HUES48 (cell line): ENCODE measurements around the gene OR10H1.
"Not testable (repeated sequence)": the region's sequence is repeated elsewhere in the genome, so short reads cannot be mapped to it uniquely, and the experiment has no call there.

Experiments used
- H3K27ac ChIP-seq: one replicate; pipeline ENCODE4 v1.7.0; 2013; ENCODE audit warnings: low read depth, low read length, inconsistent platforms
- H3K27me3 ChIP-seq: 2 replicates; pipeline ENCODE4 v1.6.1; 2013; ENCODE audit warnings: mild to moderate bottlenecking, low read length; ENCODE audit not compliant: control insufficient read depth, insufficient read depth
- H3K36me3 ChIP-seq: 2 replicates; pipeline ENCODE4 v1.6.1; 2013; ENCODE audit warnings: low read length; ENCODE audit not compliant: control insufficient read depth, insufficient read depth
- H3K4me1 ChIP-seq: 2 replicates; pipeline ENCODE4 v1.6.1; 2013; ENCODE audit warnings: mild to moderate bottlenecking, low read length; ENCODE audit not compliant: control insufficient read depth, insufficient read depth
- H3K4me3 ChIP-seq: 2 replicates; pipeline ENCODE4 v1.5.1; 2013; ENCODE audit warnings: mild to moderate bottlenecking, low read depth, low read length
- H3K9ac ChIP-seq: 2 replicates; pipeline ENCODE4 v1.6.1; 2013; ENCODE audit warnings: mild to moderate bottlenecking, low read depth, low read length, moderate library complexity
- H3K9me3 ChIP-seq: 2 replicates; pipeline ENCODE4 v1.6.1; 2013; ENCODE audit warnings: low read length; ENCODE audit not compliant: control insufficient read depth, insufficient read depth

OR10H1 gene

DNA sequence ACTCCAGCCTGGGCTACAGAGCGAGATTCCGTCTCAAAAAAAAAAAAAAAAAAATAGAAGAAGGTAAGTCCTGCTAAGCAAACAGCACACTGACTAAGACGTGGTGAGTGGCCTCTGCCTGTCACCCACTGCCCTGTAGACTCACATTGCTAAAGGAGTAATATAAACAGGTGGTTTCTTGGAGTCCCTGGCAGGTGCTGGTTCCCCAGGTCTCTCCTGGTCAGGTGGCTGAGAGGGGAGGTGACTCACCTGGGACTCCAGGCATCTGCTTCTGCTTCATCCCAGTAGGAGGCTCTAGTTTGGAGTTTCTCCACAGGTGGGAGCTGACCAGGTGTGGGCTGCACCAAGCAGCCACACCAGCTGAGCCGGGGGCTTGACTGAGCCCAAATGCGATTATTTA is at the start of gene OR10H1:
Gene OR10H1 (minus strand): TSS at position 359 of the 400 bp plus-strand sequence. CDS start 7,627 bp downstream, outside the sequence.
- no peak within 1 kb of the TSS for H3K27ac ChIP-seq
- H3K27me3 ChIP-seq, result no peaks in the 10 kb centered on the region
- no peaks in the 10 kb centered on the region for H3K36me3 ChIP-seq
- no peak within 1 kb of the TSS for H3K4me3 ChIP-seq
- H3K9ac ChIP-seq, result no peak within 1 kb of the TSS
- H3K4me1 ChIP-seq, result no peaks in the 10 kb centered on the region
- H3K9me3 ChIP-seq, result peaks cover 85% of the 10 kb centered on the region

DNA sequence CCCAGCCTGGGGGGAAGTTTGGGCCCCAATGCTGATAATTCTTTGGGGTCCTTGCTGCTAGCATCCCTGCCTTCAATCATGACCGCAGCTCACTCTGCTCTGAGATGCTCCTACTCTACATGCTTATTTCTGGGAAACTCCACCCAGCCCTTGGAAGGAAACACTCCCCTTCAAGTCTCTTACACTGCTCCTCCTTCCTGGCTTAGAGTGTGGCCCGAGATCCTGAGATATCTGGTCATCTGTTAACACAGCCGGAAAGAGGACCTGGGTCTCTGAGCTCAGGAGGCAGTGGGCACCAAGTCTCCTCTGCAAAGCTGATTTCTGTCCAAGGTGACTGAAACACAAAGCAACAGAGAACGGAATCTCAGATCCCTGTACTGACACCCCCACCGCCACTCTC is 49.4 kb upstream of the OR10H1 start:
- no peaks in the 10 kb centered on the region for H3K36me3 ChIP-seq
- H3K9ac ChIP-seq, result no peak overlapping the region
- peaks cover 67% of the 10 kb centered on the region for H3K9me3 ChIP-seq
- no peak overlapping the region for H3K4me3 ChIP-seq
- no peak overlapping the region for H3K27ac ChIP-seq
- H3K27me3 ChIP-seq, result no peaks in the 10 kb centered on the region
- H3K4me1 ChIP-seq, result no peaks in the 10 kb centered on the region

DNA sequence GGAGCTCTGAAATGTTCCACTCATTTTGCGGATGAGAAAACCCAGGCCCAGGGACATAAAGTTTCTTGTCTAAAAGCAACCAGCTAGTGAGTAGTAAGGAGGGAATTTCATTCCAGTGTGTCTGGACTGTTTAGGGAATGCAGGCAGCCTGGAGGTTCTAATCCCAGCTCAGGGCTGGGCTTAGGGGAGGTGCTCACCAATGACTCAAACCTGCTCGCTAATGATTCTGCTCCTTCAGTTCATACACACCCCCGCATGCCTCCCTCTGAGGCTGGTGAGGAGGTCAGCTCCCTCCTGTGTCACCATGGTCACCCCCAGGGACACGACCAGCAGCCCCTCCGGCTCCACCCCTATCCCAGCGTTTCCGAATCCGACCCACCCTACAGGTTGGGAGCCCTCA is 47.8 kb upstream of the OR10H1 start:
- no peaks in the 10 kb centered on the region for H3K4me1 ChIP-seq
- no peak overlapping the region for H3K9ac ChIP-seq
- H3K27ac ChIP-seq, result no peak overlapping the region
- no peaks in the 10 kb centered on the region for H3K36me3 ChIP-seq
- no peaks in the 10 kb centered on the region for H3K27me3 ChIP-seq
- H3K4me3 ChIP-seq, result no peak overlapping the region
- peaks cover 67% of the 10 kb centered on the region for H3K9me3 ChIP-seq

- no peaks in the 10 kb centered on the region for H3K4me1 ChIP-seq
- H3K36me3 ChIP-seq, result no peaks in the 10 kb centered on the region
- no peaks in the 10 kb centered on the region for H3K27me3 ChIP-seq
- peaks cover 70% of the 10 kb centered on the region for H3K9me3 ChIP-seq
- H3K4me3 ChIP-seq, result no peak overlapping the region
- H3K9ac ChIP-seq, result no peak overlapping the region
- no peak overlapping the region for H3K27ac ChIP-seq
Measured at GRCh38 chr19:15862444-15862843, 47.0 kb upstream of the OR10H1 start.

GRCh38 chr19:15860522-15860921 is 45.1 kb upstream of the OR10H1 start:
- no peaks in the 10 kb centered on the region for H3K4me1 ChIP-seq
- H3K27me3 ChIP-seq, result no peaks in the 10 kb centered on the region
- H3K36me3 ChIP-seq, result no peaks in the 10 kb centered on the region
- no peak overlapping the region for H3K9ac ChIP-seq
- H3K9me3 ChIP-seq, result peaks cover 72% of the 10 kb centered on the region
- H3K4me3 ChIP-seq, result no peak overlapping the region
- no peak overlapping the region for H3K27ac ChIP-seq

GRCh38 chr19:15859187-15859586 is 43.7 kb upstream of the OR10H1 start:
- Histone ChIP-seq H3K36me3 (no peaks in the 10 kb centered on the region), H3K4me1 (no peaks in the 10 kb centered on the region), H3K9ac (no peak overlapping the region), H3K27ac (no peak overlapping the region), H3K4me3 (no peak overlapping the region), H3K27me3 (no peaks in the 10 kb centered on the region), H3K9me3 (peaks cover 67% of the 10 kb centered on the region)

- Histone ChIP-seq H3K27me3 (no peaks in the 10 kb centered on the region), H3K9me3 (peaks cover 73% of the 10 kb centered on the region), H3K27ac (no peak overlapping the region), H3K4me1 (no peaks in the 10 kb centered on the region), H3K9ac (no peak overlapping the region), H3K36me3 (no peaks in the 10 kb centered on the region), H3K4me3 (no peak overlapping the region)
Measured at GRCh38 chr19:15850385-15850784, 34.9 kb upstream of the OR10H1 start.

DNA sequence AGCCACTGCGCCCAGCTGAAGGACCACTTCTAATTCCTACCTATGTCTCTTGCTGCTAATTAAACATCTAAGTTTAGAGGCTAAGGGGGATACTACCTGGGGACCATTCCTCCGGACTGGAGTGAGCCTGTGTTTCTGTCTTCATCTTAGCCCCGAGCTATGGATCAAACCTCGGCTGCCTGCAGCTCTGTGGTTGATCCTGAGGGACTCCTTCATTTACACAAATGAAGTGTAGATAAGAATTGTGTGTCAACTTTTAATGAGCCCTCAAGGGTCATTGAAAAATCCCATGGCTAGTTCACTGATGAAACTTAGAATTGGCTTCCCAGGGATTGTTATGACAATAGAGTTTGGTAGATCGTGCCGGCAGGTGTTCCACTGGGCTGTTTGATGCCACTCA is 31.5 kb upstream of the OR10H1 start:
- H3K36me3 ChIP-seq, result no peaks in the 10 kb centered on the region
- no peaks in the 10 kb centered on the region for H3K4me1 ChIP-seq
- H3K27ac ChIP-seq, result no peak overlapping the region
- H3K9me3 ChIP-seq, result peaks cover 74% of the 10 kb centered on the region
- H3K4me3 ChIP-seq, result no peak overlapping the region
- H3K9ac ChIP-seq, result no peak overlapping the region
- no peaks in the 10 kb centered on the region for H3K27me3 ChIP-seq

- peaks cover 61% of the 10 kb centered on the region for H3K9me3 ChIP-seq
- not testable (repeated sequence) for H3K27ac ChIP-seq, H3K9ac ChIP-seq, H3K4me3 ChIP-seq, H3K36me3 ChIP-seq, H3K27me3 ChIP-seq, H3K4me1 ChIP-seq
Measured at GRCh38 chr19:15843894-15844222, 28.4 kb upstream of the OR10H1 start.

GRCh38 chr19:15843203-15843893 is 27.9 kb upstream of the OR10H1 start:
- Histone ChIP-seq H3K4me3 (no peak overlapping the region), H3K27me3 (no peaks in the 10 kb centered on the region), H3K9me3 (peaks cover 64% of the 10 kb centered on the region), H3K9ac (no peak overlapping the region), H3K27ac (no peak overlapping the region), H3K36me3 (no peaks in the 10 kb centered on the region), H3K4me1 (no peaks in the 10 kb centered on the region)

- H3K27ac ChIP-seq, result no peak overlapping the region
- H3K9ac ChIP-seq, result no peak overlapping the region
- H3K27me3 ChIP-seq, result no peaks in the 10 kb centered on the region
- H3K9me3 ChIP-seq, result peaks cover 65% of the 10 kb centered on the region
- H3K4me3 ChIP-seq, result no peak overlapping the region; the same call in 1 of the 2 replicates
- no peaks in the 10 kb centered on the region for H3K4me1 ChIP-seq
- no peaks in the 10 kb centered on the region for H3K36me3 ChIP-seq
Measured at GRCh38 chr19:15841875-15842569, 26.6 kb upstream of the OR10H1 start.
